HG03432 (cell line): ENCODE results near the gene PDE6B.

Source experiments
- ATAC-seq: cut with Tn5 transposase; IDR thresholded peaks from one replicate; pipeline ENCODE4 v1.9.1; 2021; ENCODE audit warnings: mild to moderate bottlenecking, moderate library complexity; ENCODE audit not compliant: unreplicated experiment

The PDE6B gene

GRCh38 chr4:622071-622995, 3.0 kb upstream of the PDE6B start:
- no peak for ATAC-seq

GRCh38 chr4:622996-623913, 2.1 kb upstream of the PDE6B start:
- no peak for ATAC-seq

GRCh38 chr4:623914-624566, 1.3 kb upstream of the PDE6B start:
- no peak for ATAC-seq

GRCh38 chr4:625631-626161, 323 bp downstream of the PDE6B start:
- ATAC-seq = no peak

- no peak for ATAC-seq
Observed at GRCh38 chr4:626201-627091, 1.1 kb downstream of the PDE6B start.

- ATAC-seq = no peak
Observed at GRCh38 chr4:627347-628125, 2.2 kb downstream of the PDE6B start.

- ATAC-seq = no peak
Observed at GRCh38 chr4:628311-628741, 3.0 kb downstream of the PDE6B start.

- ATAC-seq = no peak
Observed at GRCh38 chr4:628821-629635, 3.7 kb downstream of the PDE6B start.

- ATAC-seq = no peak
Observed at GRCh38 chr4:629636-629914, 4.2 kb downstream of the PDE6B start.

GRCh38 chr4:629915-630641, 4.7 kb downstream of the PDE6B start:
- no peak for ATAC-seq

GRCh38 chr4:630656-631055, 5.3 kb downstream of the PDE6B start:
- ATAC-seq = no peak

GRCh38 chr4:632196-632790, 6.9 kb downstream of the PDE6B start:
- ATAC-seq = no peak

GRCh38 chr4:632926-633325, 7.6 kb downstream of the PDE6B start:
- no peak for ATAC-seq

- no peak for ATAC-seq
Observed at GRCh38 chr4:633406-633805, 8.0 kb downstream of the PDE6B start.

- ATAC-seq = no peak
Observed at GRCh38 chr4:633976-634598, 8.7 kb downstream of the PDE6B start.

- ATAC-seq = no peak
Observed at GRCh38 chr4:634599-634985, 9.2 kb downstream of the PDE6B start.
